ENCODE measurements around the gene SIN3B.
"Not testable (repeated sequence)": the region's sequence is repeated elsewhere in the genome, so short reads cannot be mapped to it uniquely, and the experiment has no call there.

SIN3B gene

DNA sequence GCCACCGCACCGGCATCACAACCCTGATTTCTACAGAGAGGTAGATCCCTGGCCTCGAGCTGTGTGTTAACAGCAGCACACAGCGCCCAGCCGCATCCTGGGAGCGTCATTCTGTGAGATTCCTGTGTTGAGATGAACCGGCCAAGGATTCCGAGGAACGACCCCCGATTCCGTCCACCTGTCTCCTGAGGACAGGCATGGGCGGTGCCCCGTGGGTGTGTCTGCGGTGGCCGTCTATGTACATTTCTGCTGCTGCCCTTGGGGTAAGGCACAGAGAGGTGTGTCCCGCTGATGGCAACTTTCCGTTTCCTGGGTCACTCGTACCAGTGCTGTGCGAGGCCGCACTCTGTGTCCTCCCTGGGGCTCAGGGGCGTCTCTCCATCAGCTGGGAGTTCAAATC, 43.5 kb downstream of the SIN3B start:
- DNase-seq, result no peak

DNA sequence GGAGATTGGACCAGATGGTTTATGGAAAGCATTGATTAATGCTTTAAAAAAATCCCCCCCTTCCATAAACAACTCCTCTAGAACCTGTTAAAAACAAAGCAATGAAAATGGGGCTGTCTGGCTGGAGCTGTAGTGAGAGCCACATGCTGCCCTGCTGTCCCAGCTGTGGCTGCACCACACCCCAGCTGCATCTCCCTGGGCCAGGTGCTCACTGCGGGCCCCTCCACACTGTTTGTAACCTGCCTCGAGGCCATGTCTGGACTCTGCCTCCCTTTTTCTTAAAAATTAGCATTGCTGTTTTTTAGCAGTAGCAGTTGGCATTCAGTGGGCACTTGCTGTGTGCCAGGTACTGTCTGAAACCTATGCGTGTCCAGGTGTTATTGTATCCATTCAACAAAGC, 44.4 kb downstream of the SIN3B start:
- no peak for DNase-seq

DNA sequence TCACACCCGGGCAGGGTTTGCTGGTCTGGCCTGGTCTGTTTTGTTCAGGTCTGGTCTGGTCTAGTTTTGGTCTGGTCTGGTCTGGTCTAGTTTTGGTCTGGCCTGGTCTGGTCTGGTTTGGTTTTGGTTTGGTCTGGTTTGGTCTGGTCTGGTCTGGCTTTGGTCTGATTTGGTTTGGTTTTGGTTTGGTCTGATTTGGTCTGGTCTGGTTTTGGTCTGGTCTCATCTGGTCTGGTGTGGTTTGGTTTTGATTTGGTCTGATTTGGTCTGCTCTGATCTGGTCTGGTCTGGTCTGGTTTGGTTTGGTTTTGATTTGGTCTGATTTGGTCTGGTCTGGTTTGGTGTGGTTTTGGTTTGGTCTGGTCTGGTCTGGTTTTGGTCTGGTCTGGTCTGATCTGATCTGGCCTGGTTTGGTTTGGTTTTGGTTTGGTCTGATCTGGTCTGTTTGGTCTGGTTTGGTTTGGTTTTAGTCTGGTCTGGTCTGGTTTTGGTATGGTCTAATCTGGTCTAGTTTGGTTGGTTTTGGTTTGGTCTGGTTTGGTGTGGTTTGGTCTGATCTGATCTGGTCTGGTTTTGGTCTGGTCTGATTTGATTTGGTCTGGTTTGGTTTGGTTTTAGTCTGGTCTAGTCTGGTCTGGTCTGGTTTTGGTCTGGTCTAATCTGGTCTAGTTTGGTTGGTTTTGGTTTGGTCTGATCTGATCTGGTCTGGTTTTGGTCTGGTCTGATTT, 45.2 kb downstream of the SIN3B start:
- no peak for DNase-seq

DNA sequence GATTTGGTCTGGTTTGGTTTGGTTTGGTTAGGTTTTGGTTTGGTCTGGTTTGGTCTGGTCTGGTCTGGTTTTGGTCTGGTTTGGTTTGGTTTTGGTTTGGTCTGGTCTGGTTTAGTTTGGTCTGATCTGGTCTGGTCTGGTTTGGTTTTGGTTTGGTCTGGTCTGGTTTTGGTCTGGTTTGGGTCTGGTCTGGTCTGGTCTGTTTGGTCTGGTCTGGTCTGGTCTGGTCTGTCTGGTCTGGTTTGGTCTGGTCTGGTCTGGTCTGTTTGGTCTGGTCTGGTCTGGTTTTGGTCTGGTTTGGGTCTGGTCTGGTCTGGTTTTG, 45.7 kb downstream of the SIN3B start:
- not testable (repeated sequence) for DNase-seq

DNA sequence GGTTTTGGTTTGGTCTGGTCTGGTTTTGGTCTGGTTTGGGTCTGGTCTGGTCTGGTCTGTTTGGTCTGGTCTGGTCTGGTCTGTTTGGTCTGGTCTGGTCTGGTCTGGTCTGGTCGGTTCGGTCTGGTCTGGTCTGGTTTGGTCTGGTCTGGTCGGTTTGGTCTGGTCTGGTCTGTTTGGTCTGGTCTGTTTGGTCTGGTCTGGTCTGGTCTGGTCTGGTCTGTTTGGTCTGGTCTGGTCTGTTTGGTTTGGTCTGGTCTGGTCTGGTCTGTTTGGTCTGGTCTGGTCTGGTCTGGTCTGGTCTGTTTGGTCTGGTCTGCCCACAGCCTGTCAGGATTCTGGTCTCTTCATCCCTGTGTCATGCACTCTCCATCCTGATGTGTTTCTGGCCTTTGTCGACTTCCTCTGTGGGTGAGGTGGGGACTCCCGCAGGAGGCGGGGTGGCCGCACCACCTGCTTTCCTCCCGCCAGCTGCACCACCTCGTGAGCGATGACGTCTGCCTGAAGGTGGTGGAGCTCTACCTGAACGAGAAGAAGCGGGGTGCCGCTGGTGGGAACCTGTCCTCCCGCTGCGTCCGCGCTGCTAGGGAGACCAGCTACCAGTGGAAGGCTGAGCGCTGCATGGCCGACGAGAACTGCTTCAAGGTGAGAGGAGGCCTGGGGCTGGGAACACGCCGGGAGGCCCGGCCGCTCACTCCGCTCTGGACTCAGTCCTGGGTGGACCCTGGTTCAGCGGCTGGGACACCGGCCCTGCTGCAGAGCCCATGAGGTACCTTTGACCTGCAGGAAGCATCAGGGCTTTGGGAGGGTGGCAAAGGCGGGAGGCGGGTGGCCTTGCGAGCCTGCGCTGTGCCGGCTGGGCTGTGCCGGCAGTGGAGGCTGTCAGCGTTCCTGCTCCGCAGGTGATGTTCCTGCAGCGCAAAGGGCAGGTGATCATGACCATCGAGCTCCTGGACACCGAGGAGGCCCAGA, 46.7 kb downstream of the SIN3B start:
- no peak for DNase-seq

DNA sequence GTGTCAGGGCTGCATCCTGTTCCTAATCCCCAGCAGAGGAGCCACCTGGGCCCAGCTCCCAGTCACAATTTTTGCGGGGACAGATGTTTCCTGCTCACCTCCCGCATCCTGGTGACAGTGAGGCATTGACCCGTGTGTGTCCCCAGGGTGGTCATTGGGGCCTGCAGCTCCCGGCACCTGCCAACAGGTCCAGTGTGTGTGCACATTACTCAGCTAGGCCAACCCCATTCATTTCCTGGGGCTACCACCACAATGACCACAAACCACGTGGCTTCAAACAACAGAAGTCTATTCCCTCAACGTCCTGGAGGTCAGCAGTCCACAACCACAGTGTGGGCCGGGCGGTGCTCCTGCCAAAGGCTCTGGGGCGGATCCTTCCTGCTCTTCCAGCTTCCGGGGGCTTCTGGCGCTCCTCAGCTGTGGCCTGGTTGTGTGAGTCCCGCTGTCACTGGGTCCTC, 47.7 kb downstream of the SIN3B start:
- DNase-seq, result no peak

DNA sequence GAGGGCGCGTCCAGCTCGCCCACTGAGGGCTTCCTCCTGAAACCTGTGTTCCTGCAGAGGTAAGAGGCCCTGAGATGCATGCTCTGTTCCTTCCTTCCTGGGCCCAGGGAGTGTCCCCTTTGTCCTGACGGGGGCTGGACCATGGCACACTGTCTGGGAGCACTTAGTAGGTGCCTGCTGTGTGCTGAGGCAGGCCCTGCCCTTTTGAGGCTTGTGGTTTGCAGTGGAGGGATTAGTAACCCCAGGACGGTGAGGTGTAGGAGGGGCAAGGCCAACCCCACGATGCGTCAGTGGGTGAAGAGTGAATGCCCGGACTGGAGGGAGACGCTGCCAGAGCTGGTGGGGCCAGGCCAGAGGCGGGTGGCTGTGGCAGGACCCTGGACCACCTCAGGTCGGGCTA, 48.4 kb downstream of the SIN3B start:
- DNase-seq, result no peak

DNA sequence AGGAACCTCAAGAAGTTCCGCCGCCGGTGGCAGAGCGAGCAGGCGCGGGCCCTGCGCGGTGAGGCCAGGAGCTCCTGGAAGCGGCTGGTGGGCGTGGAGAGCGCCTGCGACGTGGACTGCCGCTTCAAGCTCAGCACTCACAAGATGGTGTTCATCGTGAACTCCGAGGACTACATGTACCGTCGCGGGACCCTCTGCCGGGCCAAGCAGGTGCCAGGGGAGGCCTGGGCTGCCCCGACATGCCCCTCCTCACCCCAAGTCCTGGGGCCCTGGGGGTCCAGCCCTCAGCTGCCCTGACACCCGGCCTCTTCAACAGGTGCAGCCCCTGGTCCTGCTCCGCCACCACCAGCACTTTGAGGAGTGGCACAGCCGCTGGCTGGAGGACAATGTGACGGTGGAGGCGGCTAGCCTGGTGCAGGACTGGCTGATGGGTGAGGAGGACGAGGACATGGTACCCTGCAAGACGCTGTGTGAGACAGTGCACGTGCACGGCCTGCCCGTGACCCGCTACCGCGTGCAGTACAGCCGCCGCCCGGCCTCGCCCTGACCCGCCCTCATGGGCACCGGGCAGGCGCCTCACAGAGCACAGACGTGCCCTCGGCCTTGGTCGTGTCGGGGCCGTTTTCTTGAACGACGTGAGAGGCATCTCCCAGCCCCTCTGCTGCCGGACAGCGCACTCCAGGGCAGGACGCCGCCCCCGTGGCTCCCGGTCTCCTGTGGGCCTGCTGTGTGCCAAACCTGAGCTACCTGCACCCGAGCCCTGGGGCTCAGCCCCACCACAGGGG, 49.2 kb downstream of the SIN3B start:
- no peak for DNase-seq

DNA sequence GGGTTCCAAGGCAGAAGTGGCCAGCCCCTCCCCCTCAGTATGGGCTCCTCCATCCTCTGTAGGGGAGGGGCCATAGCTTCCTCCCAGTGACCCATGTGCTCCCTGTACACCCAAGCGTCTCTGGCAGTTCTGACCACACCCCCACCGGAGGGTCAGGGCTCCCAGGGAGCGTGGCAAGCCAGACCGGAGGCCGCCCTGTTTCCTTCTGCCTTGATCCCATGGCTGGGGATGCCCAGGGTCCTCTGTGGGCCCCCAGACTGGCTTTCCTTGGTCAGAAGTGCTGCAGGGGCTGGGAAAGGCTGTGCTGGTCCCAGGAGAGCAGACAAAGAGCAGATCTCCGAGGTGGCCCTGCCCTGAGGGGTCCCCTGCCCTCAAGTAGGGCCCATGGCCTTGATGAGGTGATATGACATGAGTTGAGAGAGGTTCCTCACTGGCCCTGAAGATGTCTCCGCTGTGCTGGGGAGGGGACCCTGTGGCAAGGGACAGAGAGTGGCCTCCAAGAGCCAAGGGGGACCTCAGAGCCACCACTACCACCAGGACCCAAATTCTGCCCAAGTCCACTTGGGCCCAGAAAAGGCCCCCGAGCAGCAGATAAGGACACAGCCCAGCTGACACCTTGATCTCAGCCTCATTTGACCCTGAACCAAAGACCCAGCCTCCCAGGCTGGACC, 51.8 kb downstream of the SIN3B start:
- DNase-seq, result no peak

DNA sequence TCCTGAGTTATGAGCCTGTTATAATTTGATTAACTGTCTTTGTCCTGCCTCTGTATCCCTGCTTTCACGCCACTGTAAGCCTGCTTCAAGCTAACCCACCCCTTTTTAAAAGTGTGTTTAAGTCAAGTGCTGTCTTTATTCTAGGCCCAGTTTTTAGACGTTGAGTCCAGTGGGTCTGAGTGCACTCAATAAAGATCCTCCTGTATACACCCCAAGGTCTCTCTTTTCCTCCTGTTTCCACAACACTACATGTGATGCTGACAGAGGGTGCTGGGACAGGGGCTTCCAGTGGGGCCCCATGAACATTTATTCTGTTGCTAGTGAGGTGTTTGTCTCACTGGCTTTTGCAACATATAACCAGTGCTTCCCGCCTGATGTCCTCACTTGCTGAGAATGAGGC, 52.9 kb downstream of the SIN3B start:
- no peak for DNase-seq

DNA sequence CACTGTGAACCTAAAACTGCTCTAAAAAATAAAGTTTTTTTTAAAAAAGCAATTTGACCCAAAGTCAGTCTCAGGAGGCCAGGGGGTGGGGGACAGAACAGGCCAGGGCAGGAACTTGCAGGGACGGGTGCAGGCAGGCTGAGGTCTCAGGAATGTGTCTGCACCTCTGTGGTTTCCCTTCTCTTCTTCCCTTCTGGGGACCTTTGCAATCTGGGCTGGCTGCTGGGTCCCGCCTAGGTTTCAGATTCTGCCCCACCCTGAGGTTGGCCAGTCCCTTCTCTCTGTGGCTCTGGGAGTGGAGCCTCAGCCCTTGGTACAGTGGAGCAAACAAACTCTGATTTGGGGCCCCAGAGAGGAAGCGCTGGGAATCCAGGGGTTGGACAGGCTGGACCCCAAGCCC, 54.3 kb downstream of the SIN3B start:
- no peak for DNase-seq

DNA sequence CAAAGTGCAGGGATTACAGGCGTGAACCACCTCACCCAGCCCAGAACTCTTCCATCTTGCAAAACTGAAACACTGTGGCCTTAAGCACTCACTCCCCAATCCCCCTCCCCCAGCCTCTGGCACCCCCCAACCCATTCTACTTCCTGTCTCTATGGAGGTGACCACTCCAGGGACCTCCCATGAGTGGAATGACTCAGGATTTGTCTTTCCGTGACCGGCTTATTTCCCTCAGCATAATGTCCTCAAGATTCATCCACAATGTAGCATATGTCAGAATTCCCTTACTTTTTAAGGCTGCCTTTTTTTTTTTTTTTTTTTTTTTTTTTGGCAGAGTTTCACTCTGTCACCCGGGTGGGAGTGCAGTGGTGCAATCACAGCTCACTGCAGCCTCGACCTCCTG, 56.0 kb downstream of the SIN3B start:
- no peak for DNase-seq

DNA sequence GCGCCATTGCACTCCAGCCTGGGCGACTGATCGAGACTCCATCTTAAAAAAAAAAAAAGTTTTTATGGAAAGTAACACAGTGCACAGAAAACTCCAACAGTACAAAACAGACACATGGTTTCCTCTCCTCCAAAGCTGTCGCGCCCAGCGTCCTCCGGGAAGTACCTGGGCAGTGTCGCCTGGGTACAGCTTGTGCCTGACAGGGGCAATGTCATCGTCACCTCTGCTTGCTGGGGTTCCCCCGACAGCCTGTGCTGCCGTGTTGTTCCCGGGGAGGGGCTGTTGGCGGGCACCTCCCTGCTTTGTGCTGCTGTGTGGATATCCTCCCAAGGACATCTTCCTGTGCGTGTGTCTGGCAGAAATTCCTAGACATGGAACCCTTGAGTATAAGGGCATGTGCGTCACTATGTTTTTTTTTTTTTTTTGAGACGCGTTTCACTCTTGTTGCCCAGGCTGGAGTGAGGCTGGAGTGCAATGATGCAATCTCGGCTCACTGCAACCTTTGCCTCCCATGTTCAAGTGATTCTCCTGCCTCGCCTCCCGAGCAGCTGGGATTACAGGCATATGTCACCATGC, 57.2 kb downstream of the SIN3B start:
- no peak for DNase-seq

DNA sequence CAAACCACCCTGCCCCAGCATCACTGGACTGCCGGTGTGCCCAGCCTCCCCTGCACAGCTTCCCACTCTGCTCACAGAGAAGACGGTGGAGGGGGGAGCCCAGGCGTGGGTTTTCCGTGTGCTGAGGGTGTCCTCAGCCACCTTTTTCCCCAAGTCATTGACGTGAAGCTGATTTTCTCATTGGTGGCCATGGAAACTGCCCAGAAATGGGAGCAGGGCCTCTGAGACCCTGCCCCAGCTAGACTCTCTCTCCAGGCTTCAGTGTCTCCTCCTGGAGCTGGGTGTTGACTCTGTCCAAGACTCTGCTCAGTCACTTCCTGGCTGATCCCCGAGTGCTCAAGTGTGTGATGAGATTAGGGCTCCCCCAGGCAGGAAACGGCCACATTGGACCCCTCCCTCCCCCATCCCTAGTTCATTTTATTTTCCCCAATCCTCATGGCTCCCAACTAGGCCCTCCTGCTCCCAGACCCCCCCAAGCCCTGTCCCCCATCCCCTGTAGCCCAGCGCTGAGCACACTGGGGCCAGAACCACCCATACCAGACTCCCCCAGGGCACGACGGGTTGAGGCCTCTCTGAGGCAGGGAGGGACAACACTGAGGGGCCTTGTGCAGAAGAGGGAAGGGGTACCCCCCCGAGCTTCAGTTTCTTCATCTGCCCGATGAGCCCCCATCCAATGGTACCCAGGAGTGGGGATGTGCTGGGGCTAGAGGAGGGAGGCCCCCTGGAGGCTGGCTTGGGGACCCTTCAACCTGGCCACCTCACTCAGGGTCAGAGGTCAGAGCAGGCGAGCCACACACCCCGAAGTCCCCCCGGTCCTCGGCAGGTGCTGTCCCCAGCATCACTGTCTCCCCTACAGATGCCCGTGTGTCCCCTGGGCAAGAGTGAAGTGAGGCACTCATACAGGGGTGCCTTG, 58.4 kb downstream of the SIN3B start:
- DNase-seq, result no peak

DNA sequence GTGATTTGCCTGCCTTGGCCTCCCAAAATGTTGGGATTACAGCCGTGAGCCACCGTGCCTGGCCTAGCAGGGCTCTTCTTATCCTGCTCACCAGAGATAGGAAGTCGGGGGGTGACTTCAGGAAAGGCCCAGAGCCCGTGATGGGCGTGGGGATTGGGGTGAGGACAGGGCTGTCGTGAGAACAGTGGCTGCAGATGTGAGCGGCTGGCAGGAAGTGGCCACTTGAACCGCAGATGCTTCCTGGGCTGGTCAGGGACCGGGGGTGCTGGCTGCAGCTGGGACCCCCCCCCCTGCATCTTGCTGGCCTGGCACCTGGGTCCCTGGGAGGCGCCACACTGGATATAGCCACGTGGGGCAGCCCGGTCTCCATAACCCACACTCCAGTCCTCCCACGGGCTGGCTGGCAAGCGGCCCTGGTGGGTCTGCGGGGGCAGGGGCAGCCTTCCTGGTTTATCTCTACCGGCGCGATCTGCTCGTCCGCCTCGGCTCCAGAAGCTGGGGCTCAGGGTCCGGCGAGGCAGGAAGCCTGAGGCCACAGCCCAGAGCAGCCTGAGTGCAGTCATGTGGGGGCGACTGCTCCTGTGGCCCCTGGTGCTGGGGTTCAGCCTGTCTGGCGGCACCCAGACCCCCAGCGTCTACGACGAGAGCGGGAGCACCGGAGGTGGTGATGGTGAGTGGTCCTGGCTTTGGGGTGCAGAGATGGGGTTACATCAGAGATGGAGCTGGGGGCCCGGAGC, 59.6 kb downstream of the SIN3B start, which contains the start of gene F2RL3:
F2RL3 (plus strand) TSS at position 371 of the 737 bp plus-strand sequence; CDS start at position 562, 191 bp downstream.
- no peak for DNase-seq

DNA sequence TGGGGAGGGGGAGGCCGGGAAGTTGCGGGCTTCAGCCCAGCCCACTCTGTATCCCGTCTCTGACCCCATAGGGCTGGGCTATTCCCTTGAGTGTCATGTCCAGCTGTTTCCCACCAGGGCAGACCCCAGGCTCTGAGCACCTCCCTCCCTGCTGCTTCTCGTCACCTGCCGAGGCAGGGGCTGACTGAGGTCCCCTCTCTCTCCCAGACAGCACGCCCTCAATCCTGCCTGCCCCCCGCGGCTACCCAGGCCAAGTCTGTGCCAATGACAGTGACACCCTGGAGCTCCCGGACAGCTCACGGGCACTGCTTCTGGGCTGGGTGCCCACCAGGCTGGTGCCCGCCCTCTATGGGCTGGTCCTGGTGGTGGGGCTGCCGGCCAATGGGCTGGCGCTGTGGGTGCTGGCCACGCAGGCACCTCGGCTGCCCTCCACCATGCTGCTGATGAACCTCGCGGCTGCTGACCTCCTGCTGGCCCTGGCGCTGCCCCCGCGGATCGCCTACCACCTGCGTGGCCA, 60.2 kb downstream of the SIN3B start:
- DNase-seq, result no peak

DNA sequence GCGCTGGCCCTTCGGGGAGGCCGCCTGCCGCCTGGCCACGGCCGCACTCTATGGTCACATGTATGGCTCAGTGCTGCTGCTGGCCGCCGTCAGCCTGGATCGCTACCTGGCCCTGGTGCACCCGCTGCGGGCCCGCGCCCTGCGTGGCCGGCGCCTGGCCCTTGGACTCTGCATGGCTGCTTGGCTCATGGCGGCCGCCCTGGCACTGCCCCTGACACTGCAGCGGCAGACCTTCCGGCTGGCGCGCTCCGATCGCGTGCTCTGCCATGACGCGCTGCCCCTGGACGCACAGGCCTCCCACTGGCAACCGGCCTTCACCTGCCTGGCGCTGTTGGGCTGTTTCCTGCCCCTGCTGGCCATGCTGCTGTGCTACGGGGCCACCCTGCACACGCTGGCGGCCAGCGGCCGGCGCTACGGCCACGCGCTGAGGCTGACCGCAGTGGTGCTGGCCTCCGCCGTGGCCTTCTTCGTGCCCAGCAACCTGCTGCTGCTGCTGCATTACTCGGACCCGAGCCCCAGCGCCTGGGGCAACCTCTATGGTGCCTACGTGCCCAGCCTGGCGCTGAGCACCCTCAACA, 60.8 kb downstream of the SIN3B start:
- DNase-seq, result no peak

DNA sequence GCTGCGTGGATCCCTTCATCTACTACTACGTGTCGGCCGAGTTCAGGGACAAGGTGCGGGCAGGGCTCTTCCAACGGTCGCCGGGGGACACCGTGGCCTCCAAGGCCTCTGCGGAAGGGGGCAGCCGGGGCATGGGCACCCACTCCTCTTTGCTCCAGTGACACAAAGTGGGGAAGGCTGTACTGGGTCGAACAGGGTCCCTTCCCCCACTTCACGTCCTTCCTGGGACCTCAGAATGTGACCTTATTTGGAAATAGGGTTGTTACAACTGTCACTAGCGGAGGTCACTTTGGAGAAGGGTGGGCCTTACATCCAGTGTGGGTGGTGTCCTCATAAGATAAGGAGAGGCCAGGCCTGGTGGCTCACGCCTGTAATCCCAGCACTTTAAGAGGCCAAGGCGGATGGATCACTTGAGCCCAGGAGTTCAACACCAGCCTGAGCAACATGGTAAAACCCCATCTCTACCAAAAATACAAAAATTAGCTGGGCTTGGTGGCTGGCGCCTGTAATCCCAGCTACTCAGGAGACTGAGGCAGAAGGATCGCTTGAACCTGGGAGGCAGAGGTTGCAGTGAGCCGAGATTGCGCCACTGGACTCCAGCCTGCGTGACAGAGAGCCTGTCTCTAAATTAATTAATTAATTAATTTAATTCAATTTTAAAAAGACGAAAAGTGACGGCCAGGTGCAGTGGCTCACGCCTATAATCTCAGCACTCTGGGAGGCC, 61.4 kb downstream of the SIN3B start:
- no peak for DNase-seq

Data from NCI-H82 (cell line).